ENCODE measurements around the gene NEK1.

Gene NEK1

DNA sequence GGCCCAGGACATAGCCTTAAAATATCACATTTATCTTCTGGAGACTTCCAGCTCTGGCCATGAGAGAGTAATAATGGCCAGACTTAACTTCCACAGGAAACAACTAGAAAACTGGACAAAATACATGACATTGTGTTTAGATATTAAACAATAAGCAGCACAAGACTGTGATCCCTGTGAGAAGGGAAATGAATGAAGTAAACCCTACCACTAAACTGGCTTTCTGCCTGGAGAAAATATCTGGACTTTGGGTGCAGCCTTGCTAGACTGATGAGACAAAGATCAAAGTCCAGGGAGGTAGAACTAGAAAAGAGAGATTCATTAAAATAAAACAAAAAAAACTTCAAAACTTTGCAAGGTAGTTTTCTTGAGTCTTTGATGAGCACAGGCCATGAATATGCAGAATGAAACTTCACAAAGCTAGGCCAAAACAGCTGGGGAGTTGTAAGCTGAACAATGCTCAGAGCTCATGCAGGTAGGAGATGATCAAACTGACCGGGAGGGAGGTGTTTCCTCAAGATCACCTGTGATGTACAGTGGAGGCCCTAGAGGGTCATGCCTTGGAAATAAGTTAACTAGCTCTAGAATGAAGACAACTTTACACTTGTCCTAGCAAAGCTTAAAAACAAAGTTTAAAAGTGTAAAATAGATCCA is 194.6 kb downstream of the NEK1 start:
- DNase-seq (ENCODE audit: low read depth), result no peak

GRCh38 chr4:169416997-169417396 is 195.4 kb downstream of the NEK1 start:
- DNase-seq (ENCODE audit: low read depth), result no peak

GRCh38 chr4:169416461-169416860 is 195.9 kb downstream of the NEK1 start:
- DNase-seq (ENCODE audit: low read depth), result no peak

DNA sequence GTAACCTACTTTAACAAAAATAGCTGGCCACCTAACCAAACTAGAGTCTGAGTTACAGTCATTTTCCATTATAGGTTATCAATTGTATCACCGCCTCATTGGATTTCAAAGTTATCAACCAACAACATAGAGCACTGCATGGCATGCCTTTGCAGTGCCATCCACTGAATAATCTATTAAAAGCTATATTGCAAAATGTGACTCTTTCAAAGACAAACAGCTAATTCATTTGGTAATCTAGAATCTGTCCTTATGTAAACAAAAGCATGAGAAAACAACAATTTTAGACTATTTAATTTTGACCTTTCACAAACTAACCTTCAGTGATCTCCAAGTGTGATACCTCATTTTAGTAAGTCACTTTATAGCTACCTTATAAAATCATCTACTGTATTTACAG is 197.5 kb downstream of the NEK1 start:
- DNase-seq (ENCODE audit: low read depth), result no peak

- DNase-seq (ENCODE audit: low read depth), result no peak
These were observed 200.3 kb downstream of the NEK1 start for GRCh38 chr4:169412046-169412445.

- no peak for DNase-seq (ENCODE audit: low read depth)
These were observed 201.3 kb downstream of the NEK1 start for GRCh38 chr4:169410839-169411770.

- no peak for DNase-seq (ENCODE audit: low read depth)
These were observed 205.1 kb downstream of the NEK1 start for GRCh38 chr4:169407217-169407845.

GRCh38 chr4:169404960-169405359 is 207.4 kb downstream of the NEK1 start:
- no peak for DNase-seq (ENCODE audit: low read depth)

GRCh38 chr4:169400832-169401231 is 211.6 kb downstream of the NEK1 start:
- DNase-seq (ENCODE audit: low read depth), result no peak

GRCh38 chr4:169399976-169400767 is 212.2 kb downstream of the NEK1 start:
- DNase-seq (ENCODE audit: low read depth), result no peak

GRCh38 chr4:169398316-169398715 is 214.1 kb downstream of the NEK1 start:
- no peak for DNase-seq (ENCODE audit: low read depth)

GRCh38 chr4:169397762-169398161 is 214.6 kb downstream of the NEK1 start:
- DNase-seq (ENCODE audit: low read depth), result no peak

DNA sequence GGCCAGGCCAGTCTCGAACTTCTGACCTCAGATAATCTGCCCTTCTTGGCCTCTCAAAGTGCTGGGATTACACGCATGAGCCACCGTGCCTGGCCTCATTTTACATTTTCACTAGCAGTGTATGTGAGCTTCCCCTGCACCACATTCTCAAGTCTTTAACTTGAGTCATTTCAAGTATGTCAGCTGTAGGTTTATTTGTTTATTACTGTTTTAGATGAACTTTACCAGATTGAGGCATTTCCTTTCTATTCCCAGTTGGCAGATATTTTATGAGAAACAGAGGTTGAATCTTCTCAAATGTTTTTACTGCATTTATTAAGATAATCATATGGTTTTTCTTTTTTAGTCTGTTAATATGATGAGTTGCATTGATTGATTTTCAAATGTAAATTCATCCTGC is 227.0 kb downstream of the NEK1 start:
- no peak for DNase-seq (ENCODE audit: low read depth)

DNA sequence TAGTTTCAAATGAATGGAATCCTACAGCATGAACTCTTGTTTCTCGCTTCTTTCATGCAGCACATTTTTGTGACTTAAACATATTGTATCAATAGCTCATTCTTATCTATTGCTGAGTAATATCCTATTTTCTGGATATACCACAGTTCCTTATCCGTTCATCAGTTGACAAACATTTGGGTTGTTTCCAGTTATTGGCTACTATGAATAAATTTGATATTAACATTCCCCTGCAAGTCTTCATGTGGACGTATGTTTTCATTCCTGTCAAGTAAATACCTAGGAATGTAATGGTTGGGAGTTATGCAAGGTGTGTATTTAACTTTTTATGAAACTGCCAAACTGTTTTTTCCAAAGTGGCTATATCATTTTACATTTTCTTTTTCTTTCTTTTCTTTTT is 227.6 kb downstream of the NEK1 start:
- DNase-seq (ENCODE audit: low read depth), result no peak

DNA sequence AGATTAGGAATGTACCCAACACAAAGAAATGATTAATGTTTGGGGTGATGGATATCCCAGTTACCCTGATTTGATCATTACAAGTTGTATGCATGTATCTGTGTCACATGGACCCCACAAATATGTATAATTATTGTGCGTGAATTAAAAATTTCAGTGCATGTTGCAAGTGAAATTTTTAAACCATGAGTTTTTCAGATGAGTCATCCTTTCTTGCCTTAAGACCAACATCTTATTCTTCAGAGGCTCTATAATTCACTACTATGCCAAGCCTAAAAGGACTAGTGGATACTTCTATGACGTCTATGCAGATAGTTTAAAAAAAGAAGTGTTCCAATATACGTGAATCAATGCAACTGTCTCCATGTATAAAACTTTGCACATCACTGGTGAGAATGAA is 228.7 kb downstream of the NEK1 start:
- DNase-seq (ENCODE audit: low read depth), result no peak

DNA sequence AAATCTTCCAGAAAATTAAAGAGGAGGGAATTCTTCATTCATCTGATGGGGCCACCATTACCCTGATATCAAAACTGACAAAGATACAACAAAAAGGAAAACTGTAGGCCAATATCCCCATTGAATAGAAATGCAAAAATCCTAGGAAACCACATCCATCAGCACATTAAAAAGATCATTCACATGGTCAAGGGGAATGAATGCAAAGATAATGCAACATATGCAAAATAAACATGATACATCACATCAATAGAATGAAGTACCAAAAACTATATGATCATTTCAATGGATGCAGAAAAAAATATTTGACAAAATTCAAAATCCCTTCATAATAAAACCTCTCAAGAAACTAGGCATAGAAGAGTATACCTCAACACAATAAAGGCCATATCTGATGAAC is 232.7 kb downstream of the NEK1 start:
- no peak for DNase-seq (ENCODE audit: low read depth)

- no peak for DNase-seq (ENCODE audit: low read depth)
These were observed 235.0 kb downstream of the NEK1 start for GRCh38 chr4:169377367-169377766.

GRCh38 chr4:169376421-169376820 is 236.0 kb downstream of the NEK1 start:
- no peak for DNase-seq (ENCODE audit: low read depth)

DNA sequence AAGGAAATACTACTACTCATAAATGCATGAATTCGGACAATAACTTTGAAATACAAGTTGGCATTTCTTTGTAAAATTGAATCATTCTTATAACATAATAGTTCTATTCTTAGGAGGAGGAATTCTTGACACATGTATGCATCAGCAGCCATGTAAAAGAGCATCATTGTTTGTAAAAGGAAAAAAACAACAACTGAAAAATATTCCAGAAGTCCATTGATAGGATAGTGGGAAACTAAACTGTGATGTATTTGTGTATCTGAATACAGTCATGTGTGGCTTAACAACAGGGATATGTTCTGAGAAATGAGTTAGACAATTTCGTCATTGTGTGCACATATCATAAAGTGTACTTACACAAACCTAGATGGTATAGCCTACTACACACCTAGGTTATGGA is 239.6 kb downstream of the NEK1 start:
- no peak for DNase-seq (ENCODE audit: low read depth)

DNA sequence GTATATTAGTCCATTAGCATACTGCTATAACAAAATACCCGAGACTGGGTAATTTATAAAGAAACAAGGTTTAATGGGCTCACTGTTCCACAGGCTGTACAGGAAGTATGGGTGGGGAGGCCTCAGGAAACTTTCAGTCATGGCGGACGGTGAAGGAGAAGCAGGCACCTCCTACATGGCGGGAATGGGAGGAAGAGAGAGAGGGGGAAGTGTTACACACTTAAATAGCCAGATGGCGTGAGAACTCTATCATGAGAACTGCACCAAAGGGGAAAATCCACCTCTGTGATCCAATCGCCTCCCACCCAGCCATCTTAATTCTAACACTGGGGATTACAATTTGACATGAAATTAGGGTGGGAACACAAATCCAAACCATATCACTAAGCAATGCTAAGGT is 242.7 kb downstream of the NEK1 start:
- no peak for DNase-seq (ENCODE audit: low read depth)

- DNase-seq (ENCODE audit: low read depth), result no peak
These were observed 244.6 kb downstream of the NEK1 start for GRCh38 chr4:169367826-169368225.

- DNase-seq (ENCODE audit: low read depth), result no peak
These were observed 245.6 kb downstream of the NEK1 start for GRCh38 chr4:169366821-169367220.
